Measurements from ENCODE around the gene UBQLN1. TPM values are rescaled to one million over a fixed set of nuclear protein-coding genes. Genes with fewer than 3 reads are reported as not detected.

The UBQLN1 gene
- total RNA-seq, 1 experiment from 2014 or later = 111 TPM

DNA sequence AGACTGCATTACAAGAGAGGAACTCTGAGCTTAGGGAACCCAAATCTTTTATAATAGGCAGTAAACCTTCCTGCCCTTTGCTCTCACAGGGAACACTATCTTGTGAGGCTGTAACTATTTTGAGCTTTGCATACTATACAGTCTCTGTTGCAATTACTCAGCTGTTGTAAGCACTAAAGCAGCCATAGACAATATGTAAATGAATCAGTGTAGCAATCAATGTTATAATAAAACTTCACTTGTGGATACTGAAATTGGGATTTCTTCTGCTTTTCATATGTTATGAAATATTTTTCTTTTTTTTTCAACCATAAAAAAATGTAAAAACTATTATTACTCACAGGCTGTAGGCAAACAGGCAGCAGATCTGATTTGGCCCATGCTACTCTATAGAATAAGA is 16.7 kb upstream of the UBQLN1 start:
- H3K36me3 Mint-ChIP-seq (ENCODE audit: insufficient read depth in 1 of 3, low read depth in 3 of 3) = no peaks in the 10 kb centered on the region
- Histone ChIP-seq H2BK12ac (ENCODE audit: insufficient read length, low read depth, low read length) (no peak overlapping the region), H3T11ph (ENCODE audit: low read length) (no peak overlapping the region), H4K91ac (ENCODE audit: insufficient read length, low read depth, low read length) (no peak overlapping the region), H3K14ac (ENCODE audit: insufficient read depth, low read length) (no peak overlapping the region), H3K79me2 (ENCODE audit: insufficient read depth, low read length) (no peaks in the 10 kb centered on the region), H3K9me3 (ENCODE audit: control insufficient read depth, low read depth, low read length) (no peaks in the 10 kb centered on the region), H4K20me1 (ENCODE audit: control insufficient read depth, insufficient read depth, insufficient read length) (no peaks in the 10 kb centered on the region), H2BK15ac (ENCODE audit: low read depth, low read length) (no peak overlapping the region), H2BK5ac (ENCODE audit: insufficient read length, low read length) (no peak overlapping the region), H3K18ac (ENCODE audit: insufficient read length, low read depth, low read length) (no peak overlapping the region), H4K5ac (ENCODE audit: insufficient read length, low read depth, low read length) (no peak overlapping the region), H4K8ac (replicated peaks; ENCODE audit: insufficient read length, low read depth, low read length) (no peak overlapping the region), H2BK20ac (ENCODE audit: low read depth, low read length, poor library complexity, severe bottlenecking) (no peak overlapping the region), H3K27me3 (ENCODE audit: insufficient read depth, low read length) (no peaks in the 10 kb centered on the region), H2BK120ac (ENCODE audit: low read depth, low read length, poor library complexity, severe bottlenecking) (no peak overlapping the region), H3K56ac (ENCODE audit: insufficient read length, low read depth, low read length) (no peak overlapping the region), H3K27ac (ENCODE audit: insufficient read length, low read depth, low read length) (no peak overlapping the region), H2AFZ (ENCODE audit: low read length) (no peak overlapping the region), H3K9ac (ENCODE audit: extremely low read depth, insufficient read length, low read length) (no peak overlapping the region), H3K4me2 (ENCODE audit: insufficient read depth, insufficient read length, low read length) (no peak overlapping the region), H3K79me1 (ENCODE audit: insufficient read depth, low read depth, low read length, poor library complexity, severe bottlenecking) (no peaks in the 10 kb centered on the region), H3K23me2 (ENCODE audit: insufficient read length, low read depth, low read length, poor library complexity, severe bottlenecking) (no peaks in the 10 kb centered on the region), H3K4ac (ENCODE audit: low read depth, low read length) (no peak overlapping the region), H3K23ac (ENCODE audit: insufficient read length, low read depth, low read length) (no peak overlapping the region), H2AK5ac (ENCODE audit: insufficient read length, low read length) (no peak overlapping the region), H3K4me1 (ENCODE audit: insufficient read depth, low read length) (no peaks in the 10 kb centered on the region)
- H3K4me3 Mint-ChIP-seq = no peak overlapping the region
- no peaks in the 10 kb centered on the region; the same call in 1 of the 2 replicates for H3K27me3 Mint-ChIP-seq (ENCODE audit: low read depth)
- no peak for DNase-seq
- no peak overlapping the region for H3K27ac Mint-ChIP-seq
- H3K9me3 Mint-ChIP-seq = peaks cover 0 to 4% of the 10 kb centered on the region in 2 experiments; a peak in 1 of 5 replicates
- TF ChIP-seq, protein P1, sequence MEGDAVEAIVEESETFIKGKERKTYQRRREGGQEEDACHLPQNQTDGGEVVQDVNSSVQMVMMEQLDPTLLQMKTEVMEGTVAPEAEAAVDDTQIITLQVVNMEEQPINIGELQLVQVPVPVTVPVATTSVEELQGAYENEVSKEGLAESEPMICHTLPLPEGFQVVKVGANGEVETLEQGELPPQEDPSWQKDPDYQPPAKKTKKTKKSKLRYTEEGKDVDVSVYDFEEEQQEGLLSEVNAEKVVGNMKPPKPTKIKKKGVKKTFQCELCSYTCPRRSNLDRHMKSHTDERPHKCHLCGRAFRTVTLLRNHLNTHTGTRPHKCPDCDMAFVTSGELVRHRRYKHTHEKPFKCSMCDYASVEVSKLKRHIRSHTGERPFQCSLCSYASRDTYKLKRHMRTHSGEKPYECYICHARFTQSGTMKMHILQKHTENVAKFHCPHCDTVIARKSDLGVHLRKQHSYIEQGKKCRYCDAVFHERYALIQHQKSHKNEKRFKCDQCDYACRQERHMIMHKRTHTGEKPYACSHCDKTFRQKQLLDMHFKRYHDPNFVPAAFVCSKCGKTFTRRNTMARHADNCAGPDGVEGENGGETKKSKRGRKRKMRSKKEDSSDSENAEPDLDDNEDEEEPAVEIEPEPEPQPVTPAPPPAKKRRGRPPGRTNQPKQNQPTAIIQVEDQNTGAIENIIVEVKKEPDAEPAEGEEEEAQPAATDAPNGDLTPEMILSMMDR (conservative IDR thresholded peaks at IDR 0.05) = no peak
- H3K4me1 Mint-ChIP-seq = no peaks in the 10 kb centered on the region

Data from H9 (cell line).